HUES64 (cell line): ENCODE data around the gene ENTPD8.

Experiments used
- H3K27ac ChIP-seq: 2 replicates; pipeline ENCODE4 v1.7.0; 2013; ENCODE audit warnings: low read depth, low read length, inconsistent platforms
- H3K27me3 ChIP-seq: 2 replicates; pipeline ENCODE4 v1.6.1; 2013; ENCODE audit warnings: mild to moderate bottlenecking, low read length; ENCODE audit not compliant: insufficient read depth
- H3K36me3 ChIP-seq: 2 replicates; pipeline ENCODE4 v1.6.1; 2013; ENCODE audit warnings: mild to moderate bottlenecking, low read length; ENCODE audit not compliant: insufficient read depth
- H3K4me1 ChIP-seq: 2 replicates; pipeline ENCODE4 v1.6.1; 2013; ENCODE audit warnings: mild to moderate bottlenecking, low read length, moderate library complexity; ENCODE audit not compliant: insufficient read depth
- H3K4me3 ChIP-seq: 2 replicates; pipeline ENCODE4 v1.5.1; 2013; ENCODE audit warnings: mild to moderate bottlenecking, low read length, moderate library complexity
- H3K9ac ChIP-seq: 2 replicates; pipeline ENCODE4 v1.6.1; 2013; ENCODE audit warnings: mild to moderate bottlenecking, low read depth, low read length
- H3K9me3 ChIP-seq: 2 replicates; pipeline ENCODE4 v1.6.1; 2013; ENCODE audit warnings: low read depth, low read length; ENCODE audit not compliant: insufficient read depth
- WGBS: fragments of 150-250, 120-280 bp; methylation state at CpG from one replicate; pipeline ENCODE4 v1.1.7; 2013; ENCODE audit warnings: missing lambda C conversion rate; 5-methylcytosine and 5-hydroxymethylcytosine counted together

Gene ENTPD8

DNA sequence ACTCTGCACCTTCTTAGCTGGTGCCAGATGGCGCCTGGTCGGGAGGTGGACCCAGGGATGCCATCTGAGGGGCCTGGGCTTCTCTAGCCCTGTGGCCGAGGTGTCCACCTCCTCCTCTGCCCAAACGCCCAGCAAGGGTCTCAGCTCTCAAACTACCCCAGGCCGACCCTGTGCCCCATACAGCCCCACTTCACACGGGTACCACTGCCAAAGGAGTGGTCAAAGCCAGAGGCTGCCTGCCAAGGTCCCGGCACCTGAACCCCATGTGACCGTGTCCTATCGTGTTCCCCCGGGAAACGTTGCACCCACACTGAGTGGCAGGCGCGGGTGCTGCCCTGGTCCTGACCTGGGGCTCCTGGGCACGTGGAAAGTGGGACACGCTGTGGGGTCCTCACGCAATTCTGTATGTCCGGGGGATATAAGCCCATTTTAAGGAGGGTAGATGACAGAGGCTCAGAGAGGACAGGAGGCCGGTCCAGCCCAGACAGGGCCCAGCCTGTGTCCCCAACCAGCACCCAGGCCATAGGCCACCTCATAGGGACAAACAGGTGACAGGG is 1.9 kb downstream of the ENTPD8 start:
- Histone ChIP-seq H3K36me3 (no peaks in the 10 kb centered on the region), H3K4me1 (no peaks in the 10 kb centered on the region; the same call in 1 of the 2 replicates), H3K27ac (no peak overlapping the region), H3K27me3 (peaks cover 7% of the 10 kb centered on the region; the same call in 1 of the 2 replicates), H3K4me3 (no peak overlapping the region), H3K9me3 (no peaks in the 10 kb centered on the region), H3K9ac (no peak overlapping the region)
- WGBS, result 87% methylated on average over 18 of the region's 18 CpGs

DNA sequence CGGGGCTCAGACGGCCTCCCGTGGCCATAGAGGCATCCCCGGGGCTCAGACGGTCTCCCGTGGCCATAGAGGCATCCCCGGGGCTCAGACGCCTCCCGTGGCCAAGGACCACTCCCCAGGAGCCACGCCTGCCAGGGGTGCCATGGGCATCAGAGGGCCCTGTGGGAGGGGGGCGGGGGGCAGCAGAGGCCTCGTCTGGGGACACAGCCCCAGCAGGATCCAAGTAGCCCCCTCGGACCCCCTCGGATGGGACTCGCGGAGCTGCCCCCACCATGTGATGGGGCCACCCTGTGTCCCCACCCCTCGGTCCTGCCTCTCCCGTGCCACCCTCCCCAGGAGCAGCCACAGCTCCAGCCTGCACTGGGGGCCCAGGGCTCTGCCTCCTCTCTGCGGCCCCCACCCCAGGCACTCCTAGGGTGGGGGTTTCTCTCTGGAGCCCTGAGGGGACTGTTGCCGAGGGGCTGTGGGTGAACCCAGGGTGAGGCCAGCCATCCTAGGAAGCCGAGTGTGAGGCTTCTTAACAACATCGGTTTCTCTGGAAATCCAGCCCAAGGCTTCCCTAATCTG is 2.5 kb downstream of the ENTPD8 start:
- no peaks in the 10 kb centered on the region; the same call in 1 of the 2 replicates for H3K4me1 ChIP-seq
- peaks cover 7% of the 10 kb centered on the region; the same call in 1 of the 2 replicates for H3K27me3 ChIP-seq
- no peak overlapping the region for H3K9ac ChIP-seq
- H3K27ac ChIP-seq, result no peak overlapping the region
- WGBS, result 92% methylated on average over 22 of the region's 22 CpGs
- H3K4me3 ChIP-seq, result no peak overlapping the region
- no peaks in the 10 kb centered on the region for H3K36me3 ChIP-seq
- H3K9me3 ChIP-seq, result no peaks in the 10 kb centered on the region

DNA sequence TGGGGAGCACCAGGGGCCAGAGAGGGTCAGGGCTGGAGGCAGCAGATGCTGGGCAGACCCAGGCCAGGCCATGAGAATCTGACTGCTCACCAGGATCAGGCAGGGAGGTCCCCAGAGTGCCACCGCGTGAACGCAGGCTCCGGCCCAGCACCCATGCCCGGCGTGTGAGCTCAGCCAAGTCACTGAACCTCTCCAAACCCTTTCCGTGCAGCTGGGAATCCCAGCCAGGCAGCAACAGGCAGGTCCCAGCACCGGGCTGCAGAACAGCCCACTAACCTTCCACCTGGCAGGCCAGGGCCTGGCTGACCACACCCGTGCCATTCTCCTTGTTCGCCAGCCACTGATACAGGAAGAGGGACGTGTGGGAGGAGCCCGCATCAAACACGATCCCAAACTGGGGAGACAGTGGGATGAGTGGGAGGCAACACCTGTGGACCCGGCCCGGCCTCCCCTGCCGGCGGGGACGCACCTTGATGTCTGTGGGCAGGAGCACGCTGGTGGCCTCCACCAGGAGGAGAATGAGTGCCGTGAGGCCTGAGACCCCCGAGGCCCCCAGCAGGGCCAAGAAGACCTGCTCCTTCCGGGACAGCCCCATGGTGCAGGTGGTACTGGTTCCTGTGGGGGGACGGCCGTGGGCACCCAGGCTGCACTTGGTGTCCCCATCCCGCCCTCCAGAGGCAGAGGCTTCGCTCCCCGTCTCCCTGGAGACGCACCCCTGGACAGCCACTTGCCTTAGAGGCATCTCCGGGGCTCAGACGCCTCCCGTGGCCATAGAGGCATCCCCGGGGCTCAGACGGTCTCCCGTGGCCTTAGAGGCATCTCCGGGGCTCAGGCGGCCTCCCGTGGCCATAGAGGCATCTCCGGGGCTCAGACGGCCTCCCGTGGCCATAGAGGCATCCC is 3.2 kb downstream of the ENTPD8 start:
- H3K36me3 ChIP-seq, result no peaks in the 10 kb centered on the region
- peaks cover 7% of the 10 kb centered on the region; the same call in 1 of the 2 replicates for H3K27me3 ChIP-seq
- 93% methylated on average over 40 of the region's 40 CpGs for WGBS
- H3K27ac ChIP-seq, result no peak overlapping the region
- H3K9ac ChIP-seq, result no peak overlapping the region
- H3K4me1 ChIP-seq, result no peaks in the 10 kb centered on the region; the same call in 1 of the 2 replicates
- H3K9me3 ChIP-seq, result no peaks in the 10 kb centered on the region
- H3K4me3 ChIP-seq, result no peak overlapping the region

DNA sequence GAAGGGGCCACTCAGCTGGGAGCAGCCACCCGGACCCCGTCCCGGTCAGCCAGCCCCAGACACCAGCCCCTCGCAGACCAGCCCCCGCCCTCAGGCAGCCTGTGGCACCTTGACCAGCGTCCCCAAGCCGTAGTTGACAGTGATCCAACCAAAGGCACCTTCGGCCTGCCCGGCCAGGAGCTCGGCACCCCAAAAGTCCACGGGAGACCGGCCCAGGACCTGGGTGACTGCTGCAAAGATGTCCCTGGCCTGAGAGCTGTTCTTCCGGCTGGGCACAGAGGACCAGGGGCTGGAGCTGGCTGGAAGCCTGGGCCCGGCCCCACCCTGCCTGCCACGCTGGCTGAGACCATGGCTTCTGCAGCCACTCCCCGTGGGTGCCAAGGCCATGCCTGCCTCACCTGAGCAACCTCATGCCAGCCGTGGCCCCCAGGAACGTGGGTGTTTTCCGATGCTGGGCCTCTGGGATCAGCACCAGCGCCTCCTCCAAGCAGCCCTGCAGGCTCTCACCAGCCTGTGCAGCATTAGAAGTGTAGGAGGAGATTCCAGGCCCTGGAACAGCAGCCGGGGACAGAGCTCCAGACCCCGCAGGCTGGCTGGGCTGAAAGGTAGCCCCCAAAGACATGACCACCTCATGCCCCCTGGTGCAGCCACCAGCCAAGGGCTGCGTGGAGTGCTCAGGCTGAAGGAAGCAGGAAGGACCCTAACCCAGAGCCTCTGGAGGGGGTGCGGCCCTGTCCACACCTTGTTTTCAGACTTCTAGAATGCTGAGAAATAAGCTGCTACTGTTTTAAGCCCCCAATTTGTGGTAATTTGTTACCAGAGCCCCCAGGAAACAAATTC is 4.2 kb downstream of the ENTPD8 start:
- no peak overlapping the region for H3K4me3 ChIP-seq
- 93% methylated on average over 24 of the region's 24 CpGs for WGBS

DNA sequence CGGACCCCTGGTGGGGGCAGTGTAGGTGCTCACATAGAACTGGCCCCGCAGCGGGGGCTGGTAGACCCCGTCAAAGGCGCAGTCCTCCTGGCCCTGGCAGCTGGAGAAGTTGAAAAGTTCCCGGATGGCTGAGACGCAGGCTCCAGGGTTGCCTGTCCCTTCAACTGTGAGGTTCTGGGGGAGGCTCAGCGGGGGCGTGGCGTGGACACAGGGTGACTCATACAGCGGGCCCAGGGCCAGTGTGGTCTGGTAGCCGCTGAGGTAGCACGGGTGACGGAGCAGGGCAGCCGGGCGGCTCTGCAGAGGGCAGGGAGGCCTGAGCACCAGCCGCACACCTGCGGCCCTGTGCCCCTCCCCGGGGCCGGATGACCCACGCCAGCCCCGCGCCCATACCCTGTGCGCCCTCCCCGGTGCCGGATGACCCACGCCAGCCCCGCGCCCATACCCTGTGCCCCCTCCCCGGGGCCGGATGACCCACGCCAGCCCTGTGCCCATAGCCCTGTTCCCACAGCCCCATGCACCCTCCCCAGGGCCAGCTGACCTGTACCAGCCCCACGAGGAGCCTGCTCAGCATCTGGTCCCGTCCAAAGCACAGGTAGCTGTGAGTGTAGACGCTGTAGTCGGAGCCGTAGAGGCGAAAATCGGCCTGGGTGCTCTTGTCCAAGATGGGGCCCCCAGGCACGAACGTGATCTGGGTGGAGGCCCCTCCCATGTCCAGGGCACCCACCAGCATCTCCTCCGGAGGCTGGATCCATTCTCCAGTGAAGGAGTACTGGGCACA is 5.0 kb downstream of the ENTPD8 start:
- 92% methylated on average over 42 of the region's 42 CpGs for WGBS
- H3K36me3 ChIP-seq, result no peaks in the 10 kb centered on the region
- H3K27me3 ChIP-seq, result no peaks in the 10 kb centered on the region
- no peak overlapping the region for H3K9ac ChIP-seq
- H3K4me3 ChIP-seq, result no peak overlapping the region
- no peak overlapping the region for H3K27ac ChIP-seq
- no peaks in the 10 kb centered on the region for H3K4me1 ChIP-seq
- H3K9me3 ChIP-seq, result no peaks in the 10 kb centered on the region

More for the DNA sequence above, 4.2 kb downstream of the ENTPD8 start:
- H3K9me3 ChIP-seq, result no peaks in the 10 kb centered on the region
- no peak overlapping the region for H3K9ac ChIP-seq
- H3K27ac ChIP-seq, result no peak overlapping the region
- H3K36me3 ChIP-seq, result no peaks in the 10 kb centered on the region
- H3K4me1 ChIP-seq, result no peaks in the 10 kb centered on the region; the same call in 1 of the 2 replicates
- H3K27me3 ChIP-seq, result peaks cover 1% of the 10 kb centered on the region; the same call in 1 of the 2 replicates

DNA sequence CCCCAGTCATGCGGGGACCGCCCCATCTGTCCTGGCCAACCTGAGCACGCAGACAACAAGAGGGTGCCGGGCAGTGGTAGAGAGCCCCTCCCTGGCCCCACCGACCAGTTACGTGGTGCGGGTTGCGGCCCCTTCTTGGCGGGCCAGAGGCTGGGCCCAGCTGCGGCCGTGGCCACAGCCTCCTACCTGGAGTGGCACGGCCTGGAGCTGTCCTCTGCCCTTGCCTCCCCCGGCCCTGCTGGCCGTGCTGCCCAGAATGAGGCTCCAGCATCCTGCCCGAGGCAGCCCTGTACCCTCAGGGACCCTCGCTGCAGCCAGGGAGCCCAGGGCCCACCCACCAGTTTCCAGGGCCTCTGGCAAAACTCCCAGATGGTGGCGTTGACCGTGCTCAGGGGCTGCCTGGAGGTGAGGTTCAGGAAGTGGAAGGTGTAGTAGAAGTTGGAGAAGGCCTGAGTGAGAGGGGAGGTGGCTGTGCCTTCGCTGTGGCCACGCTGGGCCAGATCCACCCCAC is 5.7 kb downstream of the ENTPD8 start:
- WGBS, result 90% methylated on average over 20 of the region's 20 CpGs
- Histone ChIP-seq H3K4me1 (no peaks in the 10 kb centered on the region), H3K27ac (no peak overlapping the region), H3K9me3 (no peaks in the 10 kb centered on the region), H3K9ac (no peak overlapping the region), H3K27me3 (no peaks in the 10 kb centered on the region), H3K4me3 (no peak overlapping the region), H3K36me3 (no peaks in the 10 kb centered on the region)

DNA sequence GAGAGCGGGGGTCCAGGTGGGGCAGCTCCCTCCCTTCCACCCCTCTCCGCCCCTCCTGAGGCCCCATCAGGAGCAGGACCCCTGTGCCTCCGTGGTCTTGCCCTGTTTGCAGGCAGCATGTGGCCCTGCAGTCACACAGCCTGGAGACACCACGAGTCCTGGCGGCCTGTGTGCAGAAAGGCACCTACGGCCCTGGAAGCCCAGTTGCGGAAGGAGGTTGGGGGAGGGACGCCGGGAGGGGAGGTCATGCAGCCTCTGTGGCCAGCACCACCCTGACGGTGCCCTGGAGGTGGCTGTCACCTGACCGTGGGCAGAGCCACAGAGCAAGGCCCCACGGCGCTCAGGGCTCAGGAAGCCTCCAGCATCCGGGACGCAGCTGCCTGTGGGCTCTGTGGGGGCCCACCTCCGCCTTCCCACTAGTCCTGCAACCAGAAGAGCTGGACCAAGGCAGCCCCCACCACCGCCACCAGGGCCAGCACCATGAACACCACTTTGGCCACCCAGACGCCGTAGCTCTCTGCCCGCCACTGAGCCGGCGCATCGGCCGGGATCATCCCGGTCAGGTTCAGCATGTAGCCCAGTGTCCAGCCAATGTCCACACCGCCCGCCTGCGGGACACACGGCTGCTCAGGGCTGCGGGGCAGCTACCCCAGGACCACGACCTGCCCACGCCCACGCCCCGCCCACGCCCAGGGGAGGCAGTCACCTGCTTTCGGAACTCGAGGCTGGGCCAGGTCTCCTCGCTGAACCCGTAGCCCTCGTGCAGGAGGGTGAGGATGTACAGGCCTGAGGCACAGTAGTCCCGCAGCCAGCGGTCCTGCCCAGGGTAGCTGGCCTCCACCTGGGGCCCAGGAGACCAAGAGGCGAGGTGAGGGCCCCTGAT is 6.4 kb downstream of the ENTPD8 start:
- no peaks in the 10 kb centered on the region for H3K4me1 ChIP-seq
- H3K27me3 ChIP-seq, result no peaks in the 10 kb centered on the region
- 92% methylated on average over 43 of the region's 43 CpGs for WGBS
- H3K9ac ChIP-seq, result no peak overlapping the region
- H3K4me3 ChIP-seq, result no peak overlapping the region
- no peak overlapping the region for H3K27ac ChIP-seq
- H3K36me3 ChIP-seq, result no peaks in the 10 kb centered on the region
- H3K9me3 ChIP-seq, result no peaks in the 10 kb centered on the region

DNA sequence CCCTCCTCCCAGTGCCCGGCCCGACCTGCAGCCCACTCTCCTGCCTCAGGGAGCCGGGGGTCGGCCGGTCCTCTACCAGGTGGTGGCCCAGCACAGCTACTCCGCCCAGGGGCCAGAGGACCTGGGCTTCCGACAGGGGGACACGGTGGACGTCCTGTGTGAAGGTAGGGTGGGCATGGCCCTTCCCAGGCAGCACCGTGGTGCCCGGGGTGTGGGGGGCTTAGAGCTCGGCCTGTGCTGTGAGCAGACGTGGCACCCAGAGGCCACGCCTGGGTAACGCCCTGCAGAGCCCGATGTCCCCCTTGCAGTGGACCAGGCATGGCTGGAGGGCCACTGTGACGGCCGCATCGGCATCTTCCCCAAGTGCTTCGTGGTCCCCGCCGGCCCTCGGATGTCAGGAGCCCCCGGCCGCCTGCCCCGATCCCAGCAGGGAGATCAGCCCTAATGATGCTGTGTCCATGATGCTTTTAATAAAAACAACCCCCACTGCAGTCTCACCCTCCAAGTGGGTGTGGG is 7.2 kb downstream of the ENTPD8 start:
- H3K27ac ChIP-seq, result no peak overlapping the region
- H3K27me3 ChIP-seq, result no peaks in the 10 kb centered on the region
- WGBS, result 93% methylated on average over 26 of the region's 26 CpGs

DNA sequence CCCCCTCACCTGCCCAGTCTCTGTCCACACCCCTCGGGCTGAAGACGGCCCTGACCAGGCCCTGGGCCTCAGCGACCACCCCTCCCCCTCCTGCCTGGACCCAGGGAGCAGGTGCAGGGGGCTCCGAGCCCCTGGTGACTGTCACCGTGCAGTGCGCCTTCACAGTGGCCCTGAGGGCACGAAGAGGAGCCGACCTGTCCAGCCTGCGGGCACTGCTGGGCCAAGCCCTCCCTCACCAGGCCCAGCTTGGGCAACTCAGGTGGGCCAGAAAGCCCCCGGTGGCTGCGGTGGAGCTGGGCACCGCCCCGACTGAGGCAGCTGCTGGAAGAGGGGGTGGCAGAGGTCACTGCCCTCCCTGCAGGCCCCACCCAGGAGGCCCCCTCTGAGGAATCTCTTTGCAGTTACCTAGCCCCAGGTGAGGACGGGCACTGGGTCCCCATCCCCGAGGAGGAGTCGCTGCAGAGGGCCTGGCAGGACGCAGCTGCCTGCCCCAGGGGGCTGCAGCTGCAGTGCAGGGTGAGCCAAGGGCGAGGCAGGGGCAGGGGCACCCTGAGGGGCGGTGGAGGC is 7.7 kb downstream of the ENTPD8 start:
- Histone ChIP-seq H3K9ac (no peak overlapping the region), H3K27me3 (no peaks in the 10 kb centered on the region), H3K4me3 (no peak overlapping the region), H3K9me3 (no peaks in the 10 kb centered on the region), H3K4me1 (no peaks in the 10 kb centered on the region), H3K36me3 (no peaks in the 10 kb centered on the region), H3K27ac (no peak overlapping the region)
- WGBS, result 88% methylated on average over 19 of the region's 19 CpGs

More for the DNA sequence above, 7.2 kb downstream of the ENTPD8 start:
- Histone ChIP-seq H3K9ac (no peak overlapping the region), H3K4me3 (no peak overlapping the region), H3K4me1 (no peaks in the 10 kb centered on the region), H3K36me3 (no peaks in the 10 kb centered on the region), H3K9me3 (no peaks in the 10 kb centered on the region)
